HPDE6-E6E7 (cell line): ENCODE measurements around the gene UBE3D.
"Not testable (repeated sequence)": the region's sequence is repeated elsewhere in the genome, so short reads cannot be mapped to it uniquely, and the experiment has no call there.

ENCODE experiments used
- DNase-seq: peaks from one replicate; pipeline ENCODE4 v3.0.0; 2011; ENCODE audit warnings: missing footprints; ENCODE audit errors: extremely low spot score

Gene UBE3D

DNA sequence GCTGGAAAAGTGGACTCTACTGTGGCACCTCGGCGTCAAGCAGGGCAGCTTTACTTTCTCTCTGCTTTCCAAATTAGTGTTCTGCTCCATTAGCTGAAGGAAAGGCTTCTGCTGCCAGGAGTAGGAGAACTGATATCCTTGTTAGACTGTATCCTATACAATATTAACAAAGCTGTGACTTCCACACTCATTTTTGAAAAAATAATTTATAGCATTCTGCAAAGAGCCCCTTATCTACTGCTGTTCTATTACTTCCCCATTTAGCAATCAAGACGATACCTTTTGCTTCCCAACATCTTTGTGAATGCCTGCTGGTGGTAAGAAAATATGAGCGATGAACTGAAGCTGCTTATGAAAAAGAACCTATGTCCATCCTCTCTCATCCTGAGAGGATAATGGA is 151.1 kb downstream of the UBE3D start:
- no peak for DNase-seq

DNA sequence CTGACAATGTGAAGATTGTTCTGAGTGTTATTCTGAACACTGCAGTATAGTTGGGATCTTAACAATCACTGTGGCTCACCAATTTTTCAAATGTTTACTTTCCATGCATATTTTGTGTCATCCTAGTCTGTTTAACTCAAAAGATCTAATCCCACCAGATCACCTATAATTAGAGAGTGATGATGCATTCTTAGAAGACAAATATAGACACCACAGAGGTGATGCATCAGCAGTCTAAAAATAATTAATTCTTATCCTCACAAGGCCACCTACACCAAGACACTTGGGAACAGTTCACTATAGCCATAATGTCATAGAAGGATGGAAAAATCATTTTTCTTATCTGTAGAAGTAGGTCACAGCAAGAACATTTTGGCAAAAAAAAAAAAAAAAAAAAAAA is 154.8 kb downstream of the UBE3D start:
- no peak for DNase-seq

GRCh38 chr6:82910395-82910794 is 155.2 kb downstream of the UBE3D start:
- no peak for DNase-seq

- no peak for DNase-seq
Observed at GRCh38 chr6:82909551-82909950, 156.1 kb downstream of the UBE3D start.

DNA sequence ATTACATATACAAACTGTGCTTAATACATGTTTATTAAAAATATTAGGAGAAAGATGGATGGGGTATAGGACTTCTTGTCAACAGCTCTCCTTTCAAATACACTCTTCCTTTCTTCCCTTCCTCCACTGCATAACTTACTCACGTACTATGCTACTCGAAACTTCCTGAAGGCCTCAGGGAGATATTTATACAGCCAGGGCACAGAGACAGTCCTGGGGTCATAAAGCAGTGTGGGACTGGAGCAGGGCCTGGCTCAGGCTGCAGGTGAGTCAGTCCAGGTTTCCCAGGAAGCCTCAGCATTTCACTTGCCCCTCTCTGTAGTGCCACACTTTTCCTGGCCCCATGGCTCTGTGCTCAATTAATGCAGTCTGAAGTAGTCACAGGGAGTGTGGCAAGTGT is 157.0 kb downstream of the UBE3D start:
- DNase-seq = no peak

GRCh38 chr6:82906951-82907350 is 158.7 kb downstream of the UBE3D start:
- DNase-seq = peak; percentile 15

- DNase-seq = no peak
Observed at GRCh38 chr6:82906489-82906888, 159.2 kb downstream of the UBE3D start.

DNA sequence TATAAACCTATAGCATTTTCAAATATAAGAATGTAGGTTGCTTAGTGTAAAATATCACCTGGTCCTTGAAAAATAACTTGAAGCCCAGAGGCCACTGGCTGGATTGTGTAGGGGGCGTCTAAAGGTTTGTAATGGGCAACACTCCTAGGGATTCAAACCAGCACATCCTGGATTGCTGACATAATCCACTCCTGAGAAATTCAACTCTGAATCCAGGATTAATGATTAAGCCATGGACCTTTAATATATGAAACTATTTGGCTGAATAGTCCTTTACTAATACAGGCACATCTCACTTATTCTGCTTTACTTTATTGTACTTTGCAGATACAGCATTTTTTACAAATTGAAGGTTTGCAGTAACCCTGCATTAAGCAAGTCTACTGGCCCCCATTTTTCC is 160.8 kb downstream of the UBE3D start:
- DNase-seq = no peak

DNA sequence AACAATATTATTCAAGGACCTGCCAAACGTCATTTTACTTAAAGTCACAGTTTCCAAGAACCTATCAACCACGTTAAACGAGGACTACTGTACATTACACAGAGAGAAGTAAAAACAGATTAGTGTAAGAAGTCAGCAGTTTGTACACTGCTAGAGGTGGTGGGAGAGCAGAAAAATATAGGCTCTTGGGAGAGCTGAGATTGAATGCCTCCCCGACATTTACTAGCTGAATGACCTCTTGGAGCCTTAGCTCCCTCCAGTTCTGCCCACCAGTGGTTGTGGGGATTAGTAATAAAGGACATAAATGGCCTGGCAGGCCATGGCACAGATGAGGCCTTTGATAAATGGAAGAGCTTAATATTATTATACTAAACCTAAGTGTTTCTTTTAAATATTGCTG is 161.4 kb downstream of the UBE3D start:
- DNase-seq = no peak

DNA sequence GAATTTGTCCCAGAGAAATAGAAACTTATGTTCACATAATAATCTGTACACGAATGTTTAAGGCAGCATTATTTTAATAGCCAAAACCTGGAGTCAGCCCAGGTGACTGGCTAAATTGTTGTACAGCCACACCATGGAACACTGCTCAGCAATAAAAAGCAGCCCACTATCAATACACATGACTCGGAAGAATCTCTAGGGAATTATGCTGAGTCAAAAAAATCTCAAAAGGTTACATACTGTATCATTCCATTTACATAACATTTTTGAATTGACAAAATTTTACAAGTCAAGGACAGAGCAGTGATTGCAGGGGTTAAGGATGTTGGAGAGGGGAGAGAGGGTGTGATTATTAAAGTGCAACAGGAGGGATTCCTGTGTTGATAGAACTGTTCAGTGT is 163.4 kb downstream of the UBE3D start:
- no peak for DNase-seq

DNA sequence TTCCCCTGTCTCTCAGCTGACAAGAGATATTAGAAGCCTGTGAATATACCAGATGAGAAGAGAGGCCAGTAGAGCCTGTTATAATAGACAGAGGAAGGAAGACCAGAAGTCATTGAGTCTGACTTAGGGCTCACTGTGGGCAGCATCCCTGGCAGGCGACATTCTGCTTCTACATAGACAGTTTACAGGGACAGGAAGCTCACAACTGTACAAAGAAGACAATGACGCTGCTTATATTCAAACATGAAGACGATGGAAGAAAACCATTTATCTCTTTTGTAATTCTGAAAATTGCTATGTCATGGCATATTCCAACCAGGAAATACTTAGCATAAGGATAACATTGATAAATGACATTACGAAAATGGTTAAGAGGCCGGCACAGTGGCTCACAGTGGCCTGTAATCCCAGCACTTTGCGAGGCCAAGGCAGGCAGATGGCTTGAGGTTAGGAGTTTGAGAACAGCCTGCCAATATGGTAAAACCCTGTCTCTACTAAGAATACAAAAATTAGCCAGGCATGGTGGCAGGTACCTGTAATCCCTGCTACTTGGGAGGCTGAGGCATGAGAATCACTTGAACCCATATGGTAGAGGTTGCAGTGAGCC is 170.9 kb downstream of the UBE3D start:
- DNase-seq = no peak

DNA sequence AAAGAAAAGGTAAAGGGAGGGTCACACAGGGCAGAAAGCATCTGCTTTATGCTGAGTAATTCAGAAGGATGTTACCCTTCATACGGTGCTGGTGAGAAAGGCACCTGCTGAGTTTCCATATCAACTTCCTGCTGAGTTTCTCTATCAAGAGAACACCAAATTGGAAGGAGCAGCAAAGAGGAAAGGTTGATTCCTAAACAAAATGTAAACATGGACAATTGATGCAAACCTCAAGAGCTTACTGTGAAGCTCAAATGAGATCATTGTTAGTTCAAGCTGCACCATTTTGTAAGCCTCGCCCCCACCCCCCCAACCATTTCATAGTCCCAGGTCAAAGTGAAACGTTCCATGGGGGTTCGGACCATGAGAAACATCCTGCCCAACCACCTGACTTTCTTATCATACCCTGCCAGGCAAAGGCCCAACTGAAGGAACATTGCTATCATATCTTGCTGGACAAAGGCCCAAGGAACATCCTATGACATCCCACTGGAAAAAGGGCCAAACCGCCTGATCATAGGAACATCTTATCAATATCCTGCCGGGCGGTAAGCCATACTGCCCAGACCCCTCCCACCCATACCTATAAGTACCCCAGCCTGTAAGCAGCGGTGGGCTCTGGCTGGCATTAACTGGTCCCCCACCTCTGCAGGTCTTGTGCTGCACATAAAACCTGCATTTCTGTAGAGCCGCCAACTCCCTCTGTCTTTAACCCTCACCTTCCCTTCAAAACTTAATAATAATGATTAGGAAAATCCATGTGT is 171.6 kb downstream of the UBE3D start:
- no peak for DNase-seq

DNA sequence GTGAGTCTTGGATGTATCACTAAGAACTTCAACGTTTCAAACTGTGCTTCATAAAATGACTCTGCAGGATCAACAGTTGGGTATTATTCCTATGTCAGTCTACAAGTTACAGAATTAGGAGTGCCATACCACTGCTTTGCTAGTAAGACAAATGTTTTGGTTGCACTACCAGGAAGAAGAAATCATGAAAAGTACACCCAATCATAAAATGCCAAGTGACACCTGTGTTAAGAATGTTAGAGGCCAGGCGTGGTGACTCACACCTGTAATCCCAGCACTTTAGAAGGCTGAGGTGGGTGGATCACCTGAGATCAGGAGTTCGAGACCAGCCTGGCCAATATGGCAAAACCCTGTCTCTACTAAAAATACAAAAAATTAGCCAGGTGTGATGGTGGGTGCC is 174.1 kb downstream of the UBE3D start:
- DNase-seq = not testable (repeated sequence)

DNA sequence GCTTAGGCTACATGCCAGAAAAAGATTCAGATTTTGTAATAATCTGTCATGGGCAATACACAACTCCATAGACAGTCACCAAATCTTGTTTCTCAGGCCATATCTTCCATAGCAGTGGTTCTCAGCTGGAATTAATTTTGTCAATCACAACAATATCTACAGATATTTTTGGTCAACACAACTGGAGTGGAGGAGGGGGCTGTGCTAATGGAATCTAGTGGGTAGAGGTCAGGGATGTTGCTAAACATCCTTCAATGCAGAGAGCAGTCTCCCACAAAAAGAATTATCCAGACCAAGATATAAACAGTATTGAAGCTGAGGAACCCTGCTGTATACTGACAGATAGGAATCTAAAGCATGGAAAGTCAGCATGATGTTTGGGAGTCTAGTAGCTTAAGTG is 174.6 kb downstream of the UBE3D start:
- no peak for DNase-seq

DNA sequence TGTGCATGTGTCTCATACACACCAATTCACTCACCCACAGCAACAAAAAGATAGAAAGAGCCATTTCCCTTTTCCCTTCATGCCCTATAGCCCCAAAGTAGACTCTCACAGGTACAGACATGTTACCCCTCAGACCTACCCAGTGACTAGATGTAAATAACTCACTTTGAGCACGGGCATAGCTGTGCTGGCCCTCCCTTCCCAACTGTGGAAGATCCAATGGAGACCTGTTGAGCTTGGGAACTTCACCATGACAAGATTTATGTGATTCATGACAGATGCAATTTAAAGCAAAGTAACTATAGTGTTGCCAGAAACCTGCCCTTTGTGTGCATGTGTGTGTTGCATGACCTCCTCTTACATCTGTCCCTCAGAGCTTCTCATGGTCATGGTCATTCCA is 175.4 kb downstream of the UBE3D start:
- DNase-seq = no peak

DNA sequence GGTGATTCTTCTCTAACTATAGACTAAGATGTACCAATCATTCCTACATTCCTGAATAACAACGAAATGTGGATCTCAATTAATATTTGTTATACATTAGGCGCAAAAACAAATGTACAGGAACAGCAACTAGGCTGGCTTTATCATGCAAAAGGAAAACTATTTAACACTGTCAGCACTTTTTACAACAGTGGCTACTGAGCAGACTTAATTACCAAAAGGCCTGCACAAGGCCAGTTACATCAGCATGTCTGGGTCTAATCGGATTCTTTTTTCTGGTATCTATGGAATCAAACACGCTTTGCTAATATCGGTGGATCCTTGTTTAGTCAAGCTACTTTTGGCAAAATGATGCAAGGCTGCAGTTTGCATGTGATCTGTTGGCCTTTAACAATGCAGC is 176.5 kb downstream of the UBE3D start:
- DNase-seq = no peak

DNA sequence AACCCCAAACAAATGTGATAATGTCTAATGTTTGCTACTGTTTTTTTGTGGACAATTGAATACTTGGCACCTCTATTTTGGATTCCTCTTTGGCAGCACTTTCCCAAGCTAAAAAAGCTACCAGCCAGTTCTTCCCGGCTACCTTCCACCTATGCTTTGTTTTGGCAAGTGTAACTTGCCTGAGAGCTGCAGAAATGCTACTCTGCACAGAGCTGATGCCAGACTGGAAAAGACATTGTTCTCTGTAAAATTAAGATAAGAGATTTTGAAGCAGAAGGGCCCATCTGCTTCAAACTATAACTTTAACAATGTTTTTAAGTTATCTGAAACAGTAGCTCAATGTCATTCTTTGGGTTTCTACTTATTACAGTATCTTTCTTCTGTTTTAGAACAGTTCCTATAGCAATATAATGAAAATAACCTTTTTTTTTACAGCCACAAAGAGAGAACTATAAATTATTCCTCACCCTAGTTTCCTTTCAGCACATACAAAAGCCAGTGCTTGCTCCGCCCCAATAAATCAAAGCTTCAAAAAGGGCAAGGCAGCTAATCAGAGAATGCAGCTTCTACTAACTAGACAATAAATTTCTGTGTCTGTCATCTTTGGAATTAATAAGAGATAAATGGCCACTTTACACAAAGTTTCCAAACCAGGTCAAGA is 183.1 kb downstream of the UBE3D start:
- no peak for DNase-seq

GRCh38 chr6:82881519-82881918 is 184.1 kb downstream of the UBE3D start:
- no peak for DNase-seq

- DNase-seq = no peak
Observed at GRCh38 chr6:82878812-82879211, 186.8 kb downstream of the UBE3D start.

GRCh38 chr6:82877213-82878195 is 188.1 kb downstream of the UBE3D start:
- no peak for DNase-seq

- peak; percentile 88 for DNase-seq
Observed at GRCh38 chr6:82875573-82876185, 190.0 kb downstream of the UBE3D start.

DNA sequence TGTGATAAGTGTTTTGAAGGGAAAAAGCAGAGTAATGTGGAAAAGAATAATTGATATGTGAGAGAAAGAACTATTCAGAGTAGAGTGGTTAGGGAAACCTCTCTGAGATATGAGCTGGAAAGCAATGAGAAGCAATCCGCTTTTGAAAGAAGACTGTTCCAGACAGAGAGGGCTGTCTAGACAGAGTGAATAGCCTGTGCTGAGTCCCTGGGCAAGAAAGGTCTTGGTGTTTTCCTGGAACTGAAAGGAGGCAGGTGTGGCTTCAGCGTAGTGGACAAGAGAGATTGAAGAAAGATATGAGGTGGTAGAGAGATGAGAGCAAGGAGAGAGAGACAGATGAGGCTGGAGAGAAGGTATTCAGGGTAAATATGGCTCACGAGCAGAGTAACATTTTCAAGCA is 190.8 kb downstream of the UBE3D start:
- DNase-seq = no peak
